ENCODE results near the gene SEMA6A. TPM values are rescaled to one million over a fixed set of nuclear protein-coding genes. Genes with fewer than 3 reads are reported as not detected.

The SEMA6A gene
- total and polyA plus RNA-seq, 4 donors, result 3.4 to 31.6 (median 12.0) TPM

- ATAC-seq (ENCODE audit: insufficient read depth, low FRiP score), result no peak
- Histone ChIP-seq H3K27ac (ENCODE audit: low read depth in 1 of 2, low read length in 1 of 2) (no peak overlapping the region), H3K36me3 (ENCODE audit: control insufficient read depth in 4 of 4, insufficient read depth in 4 of 4, low read length in 4 of 4) (peaks cover 0 to 2% (median 0%) of the 10 kb centered on the region in 4 donors), H3K4me1 (ENCODE audit: control insufficient read depth in 5 of 5, insufficient read depth in 5 of 5, low read length in 5 of 5) (peaks cover 0 to 4% (median 0%) of the 10 kb centered on the region in 5 donors), H3K27me3 (ENCODE audit: control insufficient read depth in 3 of 3, insufficient read depth in 3 of 3, low read length in 2 of 3) (no peaks in the 10 kb centered on the region), H3K9ac (ENCODE audit: insufficient read depth in 1 of 2, low read length in 2 of 2) (no peak overlapping the region), H3K9me3 (ENCODE audit: control insufficient read depth in 4 of 4, insufficient read depth in 3 of 4, low read length in 3 of 4) (no peaks in the 10 kb centered on the region), H3K4me3 (no peak overlapping the region)
- no peak for DNase-seq
- no peak for TF ChIP-seq CTCF (IDR thresholded peaks at IDR 0.05; ENCODE audit: control extremely low read depth, extremely low read depth)
- WGBS, 2 donors, result 54 to 71% methylated on average over 3 of the region's 3 CpGs
Observed at GRCh38 chr5:116404792-116405191, 169.8 kb downstream of the SEMA6A start.

GRCh38 chr5:116404016-116404415 is 170.6 kb downstream of the SEMA6A start:
- peaks cover 0 to 2% (median 0%) of the 10 kb centered on the region in 4 donors for H3K36me3 ChIP-seq (ENCODE audit: control insufficient read depth in 4 of 4, insufficient read depth in 4 of 4, low read length in 4 of 4)
- WGBS, 2 donors, result 75% methylated on average over 2 of the region's 2 CpGs
- no peak for TF ChIP-seq CTCF (IDR thresholded peaks at IDR 0.05; ENCODE audit: control extremely low read depth, extremely low read depth)
- ATAC-seq (ENCODE audit: insufficient read depth, low FRiP score) (no peak), DNase-seq (no peak)
- no peaks in the 10 kb centered on the region for H3K9me3 ChIP-seq (ENCODE audit: control insufficient read depth in 4 of 4, insufficient read depth in 3 of 4, low read length in 3 of 4)
- H3K4me1 ChIP-seq (ENCODE audit: control insufficient read depth in 5 of 5, insufficient read depth in 5 of 5, low read length in 5 of 5), result peaks cover 0 to 4% (median 0%) of the 10 kb centered on the region in 5 donors
- H3K9ac ChIP-seq (ENCODE audit: insufficient read depth in 1 of 2, low read length in 2 of 2), result no peak overlapping the region
- no peak overlapping the region for H3K27ac ChIP-seq (ENCODE audit: low read depth in 1 of 2, low read length in 1 of 2)
- H3K27me3 ChIP-seq (ENCODE audit: control insufficient read depth in 3 of 3, insufficient read depth in 3 of 3, low read length in 2 of 3), result no peaks in the 10 kb centered on the region
- no peak overlapping the region for H3K4me3 ChIP-seq

GRCh38 chr5:116402235-116402634 is 172.4 kb downstream of the SEMA6A start:
- DNase-seq, result no peak
- no peak overlapping the region for H3K4me3 ChIP-seq
- no peak overlapping the region for H3K9ac ChIP-seq (ENCODE audit: insufficient read depth in 1 of 2, low read length in 2 of 2)
- ATAC-seq (ENCODE audit: insufficient read depth, low FRiP score), result no peak
- H3K9me3 ChIP-seq (ENCODE audit: control insufficient read depth in 4 of 4, insufficient read depth in 3 of 4, low read length in 3 of 4), result no peaks in the 10 kb centered on the region
- peaks cover 0 to 2% (median 0%) of the 10 kb centered on the region in 4 donors for H3K36me3 ChIP-seq (ENCODE audit: control insufficient read depth in 4 of 4, insufficient read depth in 4 of 4, low read length in 4 of 4)
- H3K27me3 ChIP-seq (ENCODE audit: control insufficient read depth in 3 of 3, insufficient read depth in 3 of 3, low read length in 2 of 3), result no peaks in the 10 kb centered on the region
- no peak for TF ChIP-seq CTCF (IDR thresholded peaks at IDR 0.05; ENCODE audit: control extremely low read depth, extremely low read depth)
- H3K4me1 ChIP-seq (ENCODE audit: control insufficient read depth in 5 of 5, insufficient read depth in 5 of 5, low read length in 5 of 5), result peaks cover 0 to 4% (median 0%) of the 10 kb centered on the region in 5 donors
- WGBS, 2 donors, result 78 to 80% methylated on average over 5 of the region's 5 CpGs
- no peak overlapping the region for H3K27ac ChIP-seq (ENCODE audit: low read depth in 1 of 2, low read length in 1 of 2)

GRCh38 chr5:116401576-116401975 is 173.0 kb downstream of the SEMA6A start:
- DNase-seq (no peak), ATAC-seq (ENCODE audit: insufficient read depth, low FRiP score) (no peak)
- H3K4me3 ChIP-seq, result no peak overlapping the region
- H3K27me3 ChIP-seq (ENCODE audit: control insufficient read depth in 3 of 3, insufficient read depth in 3 of 3, low read length in 2 of 3), result no peaks in the 10 kb centered on the region
- no peak for TF ChIP-seq CTCF (IDR thresholded peaks at IDR 0.05; ENCODE audit: control extremely low read depth, extremely low read depth)
- H3K4me1 ChIP-seq (ENCODE audit: control insufficient read depth in 5 of 5, insufficient read depth in 5 of 5, low read length in 5 of 5), result peaks cover 0 to 6% (median 0%) of the 10 kb centered on the region in 5 donors
- WGBS, 2 donors, result 86 to 94% methylated on average over 10 of the region's 10 CpGs
- H3K36me3 ChIP-seq (ENCODE audit: control insufficient read depth in 4 of 4, insufficient read depth in 4 of 4, low read length in 4 of 4), result no peaks in the 10 kb centered on the region
- H3K9ac ChIP-seq (ENCODE audit: insufficient read depth in 1 of 2, low read length in 2 of 2), result no peak overlapping the region
- H3K9me3 ChIP-seq (ENCODE audit: control insufficient read depth in 4 of 4, insufficient read depth in 3 of 4, low read length in 3 of 4), result no peaks in the 10 kb centered on the region
- H3K27ac ChIP-seq (ENCODE audit: low read depth in 1 of 2, low read length in 1 of 2), result no peak overlapping the region
